Stimulated activated CD4-positive, alpha-beta T cell treated with anti-CD3 and anti-CD28 coated beads, Interleukin-1b, Interleukin-23, amount 100 ng/mL, for 1 hour (primary cell): ENCODE data around the gene CARS1.

Experiments
- DNase-seq, 2 donors: peaks; one replicate each; pipeline ENCODE4 v3.0.0-alpha.2; 2020; ENCODE audit warnings: low read depth in 2 of 2

CARS1 gene

DNA sequence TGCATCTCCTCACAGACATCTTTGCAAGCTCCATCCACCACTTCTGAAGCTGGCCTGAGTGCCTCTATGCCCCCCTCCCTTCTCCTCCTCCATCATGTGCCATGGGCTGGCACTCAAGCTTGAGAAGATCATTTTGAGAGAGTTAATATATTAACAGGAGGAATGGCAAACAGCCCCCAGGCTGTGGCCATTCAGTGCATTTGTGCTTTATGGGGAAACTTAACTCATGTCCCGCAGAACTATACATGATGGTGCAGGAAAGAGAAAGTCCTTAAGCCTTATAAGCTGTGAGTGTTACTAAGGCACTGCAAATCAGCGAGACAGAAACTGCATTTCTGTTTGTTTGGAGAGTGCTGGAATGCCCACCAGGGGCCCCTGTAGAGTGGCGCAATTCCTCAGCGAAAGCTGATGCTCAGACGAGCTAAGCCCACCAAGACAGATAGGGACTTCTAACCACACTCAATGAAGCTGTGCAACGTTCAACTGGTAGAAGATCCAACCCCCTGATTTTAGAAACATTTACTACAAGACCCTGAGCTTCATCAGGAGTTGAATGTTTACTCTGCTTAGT is 101.2 kb downstream of the CARS1 start:
- no peak for DNase-seq

DNA sequence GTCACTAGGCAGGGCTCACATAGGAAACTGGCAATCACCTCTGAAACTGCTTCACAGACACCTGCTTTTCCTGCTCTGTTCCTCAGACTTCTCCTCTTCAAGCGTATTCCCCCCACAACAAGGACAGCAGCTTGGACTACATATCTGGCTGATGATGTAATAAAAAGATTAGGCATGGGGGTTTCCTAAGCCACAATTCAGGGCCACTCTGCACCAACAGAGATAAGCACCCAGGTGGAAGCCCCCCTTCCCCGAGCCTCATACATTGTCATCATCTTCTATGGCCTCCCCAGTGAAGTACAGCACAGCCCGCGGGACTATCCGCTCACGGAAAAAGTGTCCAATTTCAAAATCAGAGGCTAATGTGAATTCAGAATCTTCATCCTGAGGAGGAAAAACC is 103.0 kb downstream of the CARS1 start:
- no peak for DNase-seq

DNA sequence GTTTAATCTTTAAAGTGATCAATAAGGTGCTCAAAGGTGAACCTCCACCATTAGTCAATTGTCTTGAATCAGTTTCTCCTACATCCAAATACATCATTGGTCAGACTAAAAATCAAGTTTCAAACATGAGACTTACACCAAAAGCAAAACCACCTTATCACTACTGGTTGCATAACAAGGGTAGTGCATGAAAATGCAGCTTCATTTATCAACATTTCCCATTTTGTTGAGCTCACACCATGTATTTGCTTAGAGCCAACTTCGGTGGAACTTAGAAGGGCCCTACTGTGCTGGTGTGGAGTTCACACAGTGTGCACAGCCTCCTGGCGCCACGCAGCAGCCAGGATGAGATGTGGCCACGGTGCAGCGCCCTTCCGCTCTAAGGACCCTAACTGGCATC is 104.9 kb downstream of the CARS1 start:
- no peak for DNase-seq

- DNase-seq = no peak
Measured at GRCh38 chr11:2951231-2952110, 105.8 kb downstream of the CARS1 start.
